DND-41 (cell line): Measurements from ENCODE around the gene ATP2B1.

Experiments used
- ATAC-seq: fragments of 200-7000 bp; cut with Tn5 transposase; 3 replicates; pipeline ENCODE4 v1.9.1; 2021; ENCODE audit warnings: low read depth; ENCODE audit not compliant: insufficient read depth
- DNase-seq: peaks from one replicate; pipeline ENCODE4 v3.0.0-alpha.2; 2020
- H2AFZ ChIP-seq: 2 replicates; pipeline ENCODE4 v1.6.0; 2012; ENCODE audit warnings: low read depth, low read length
- H3K27ac ChIP-seq: 2 replicates; pipeline ENCODE4 v1.5.1; 2012; ENCODE audit warnings: low read length, inconsistent platforms
- H3K27me3 ChIP-seq: fragments of 200-600 bp; sonication (generic); 2 replicates; pipeline ENCODE4 v1.6.0; 2012; ENCODE audit warnings: low read length, mild to moderate bottlenecking, inconsistent platforms; ENCODE audit not compliant: insufficient read depth, poor library complexity
- H3K36me3 ChIP-seq: 2 replicates; pipeline ENCODE4 v1.5.1; 2012; ENCODE audit warnings: low read length, inconsistent platforms; ENCODE audit not compliant: insufficient read depth
- H3K4me1 ChIP-seq: 2 replicates; pipeline ENCODE4 v1.5.1; 2012; ENCODE audit warnings: mild to moderate bottlenecking, low read length; ENCODE audit not compliant: insufficient read depth
- H3K4me2 ChIP-seq: 2 replicates; pipeline ENCODE4 v1.6.0; 2012; ENCODE audit warnings: mild to moderate bottlenecking, moderate library complexity, low read length, inconsistent platforms; ENCODE audit not compliant: insufficient read depth
- H3K4me3 ChIP-seq, 2 experiments: fragments of 200-600 bp in 1 of 2; shearing (Covaris generic) in 1 of 2; 2 replicates each; pipeline ENCODE4 v1.5.1; 2012 to 2016; ENCODE audit warnings: inconsistent platforms in 2 of 2, low read length in 2 of 2, mild to moderate bottlenecking in 2 of 2, low read depth in 1 of 2, moderate library complexity in 1 of 2
- H3K79me2 ChIP-seq: 2 replicates; pipeline ENCODE4 v1.6.0; 2012; ENCODE audit warnings: low read length, inconsistent platforms; ENCODE audit not compliant: insufficient read depth
- H3K9ac ChIP-seq: 2 replicates; pipeline ENCODE4 v1.6.0; 2012; ENCODE audit warnings: low read depth, mild to moderate bottlenecking, inconsistent platforms, low read length, moderate library complexity
- H3K9me3 ChIP-seq: 2 replicates; pipeline ENCODE4 v1.5.1; 2012; ENCODE audit warnings: low read length, moderate library complexity, mild to moderate bottlenecking, inconsistent platforms; ENCODE audit not compliant: insufficient read depth, severe bottlenecking
- H4K20me1 ChIP-seq: 2 replicates; pipeline ENCODE4 v1.6.0; 2012; ENCODE audit warnings: low read length; ENCODE audit not compliant: insufficient read depth
- EZH2 ChIP-seq: IDR thresholded peaks from 3 replicates; pipeline ENCODE4 v1.6.1; 2012; ENCODE audit warnings: borderline replicate concordance, low read depth, mild to moderate bottlenecking, moderate library complexity, low read length, inconsistent platforms; ENCODE audit not compliant: severe bottlenecking
- TF ChIP-seq, protein P1 (sequence below): IDR thresholded peaks from 2 replicates; pipeline ENCODE4 v1.5.1; 2012; ENCODE audit warnings: borderline replicate concordance, low read length, moderate library complexity, mild to moderate bottlenecking; ENCODE audit not compliant: poor library complexity, severe bottlenecking; ENCODE audit errors: extremely low read depth

The ATP2B1 gene

GRCh38 chr12:89676930-89677329 is 31.7 kb downstream of the ATP2B1 start:
- no peaks in the 10 kb centered on the region for H3K4me1 ChIP-seq
- peaks cover 4% of the 10 kb centered on the region; the same call in 1 of the 2 replicates for H4K20me1 ChIP-seq
- H3K27ac ChIP-seq, result no peak overlapping the region
- ATAC-seq (no peak), DNase-seq (no peak)
- no peak overlapping the region for H3K9ac ChIP-seq
- TF ChIP-seq, protein P1, sequence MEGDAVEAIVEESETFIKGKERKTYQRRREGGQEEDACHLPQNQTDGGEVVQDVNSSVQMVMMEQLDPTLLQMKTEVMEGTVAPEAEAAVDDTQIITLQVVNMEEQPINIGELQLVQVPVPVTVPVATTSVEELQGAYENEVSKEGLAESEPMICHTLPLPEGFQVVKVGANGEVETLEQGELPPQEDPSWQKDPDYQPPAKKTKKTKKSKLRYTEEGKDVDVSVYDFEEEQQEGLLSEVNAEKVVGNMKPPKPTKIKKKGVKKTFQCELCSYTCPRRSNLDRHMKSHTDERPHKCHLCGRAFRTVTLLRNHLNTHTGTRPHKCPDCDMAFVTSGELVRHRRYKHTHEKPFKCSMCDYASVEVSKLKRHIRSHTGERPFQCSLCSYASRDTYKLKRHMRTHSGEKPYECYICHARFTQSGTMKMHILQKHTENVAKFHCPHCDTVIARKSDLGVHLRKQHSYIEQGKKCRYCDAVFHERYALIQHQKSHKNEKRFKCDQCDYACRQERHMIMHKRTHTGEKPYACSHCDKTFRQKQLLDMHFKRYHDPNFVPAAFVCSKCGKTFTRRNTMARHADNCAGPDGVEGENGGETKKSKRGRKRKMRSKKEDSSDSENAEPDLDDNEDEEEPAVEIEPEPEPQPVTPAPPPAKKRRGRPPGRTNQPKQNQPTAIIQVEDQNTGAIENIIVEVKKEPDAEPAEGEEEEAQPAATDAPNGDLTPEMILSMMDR, result no peak
- no peak for TF ChIP-seq EZH2
- peaks cover 7% of the 10 kb centered on the region for H3K9me3 ChIP-seq
- no peaks in the 10 kb centered on the region for H3K36me3 ChIP-seq
- H2AFZ ChIP-seq, result no peak overlapping the region
- H3K27me3 ChIP-seq, result no peaks in the 10 kb centered on the region
- no peak overlapping the region for H3K4me2 ChIP-seq
- no peak overlapping the region for H3K4me3 ChIP-seq
- H3K79me2 ChIP-seq, result peaks cover 85% of the 10 kb centered on the region

GRCh38 chr12:89674326-89674942 is 34.2 kb downstream of the ATP2B1 start:
- no peak for ATAC-seq

GRCh38 chr12:89673603-89674002 is 35.0 kb downstream of the ATP2B1 start:
- Histone ChIP-seq H2AFZ (no peak overlapping the region), H3K79me2 (peaks cover 72% of the 10 kb centered on the region), H3K27me3 (no peaks in the 10 kb centered on the region), H3K36me3 (no peaks in the 10 kb centered on the region), H3K4me2 (no peak overlapping the region), H3K27ac (no peak overlapping the region), H4K20me1 (peaks cover 7% of the 10 kb centered on the region; the same call in 1 of the 2 replicates), H3K4me3 (no peak overlapping the region), H3K4me1 (no peaks in the 10 kb centered on the region), H3K9ac (no peak overlapping the region), H3K9me3 (no peaks in the 10 kb centered on the region)
- TF ChIP-seq EZH2, result no peak
- TF ChIP-seq, protein P1, result no peak
- DNase-seq (no peak), ATAC-seq (no peak)

More at GRCh38 chr12:89674326-89674942, 34.2 kb downstream of the ATP2B1 start:
- Histone ChIP-seq H2AFZ (no peak overlapping the region), H3K27ac (no peak overlapping the region), H3K9me3 (no peaks in the 10 kb centered on the region), H3K27me3 (no peaks in the 10 kb centered on the region), H4K20me1 (peaks cover 4% of the 10 kb centered on the region; the same call in 1 of the 2 replicates), H3K9ac (no peak overlapping the region), H3K4me2 (no peak overlapping the region), H3K4me3 (no peak overlapping the region), H3K79me2 (peaks cover 73% of the 10 kb centered on the region), H3K4me1 (no peaks in the 10 kb centered on the region), H3K36me3 (no peaks in the 10 kb centered on the region)
- TF ChIP-seq, protein P1, result no peak
- no peak for TF ChIP-seq EZH2
- no peak for DNase-seq
